HCT116 (cell line): ENCODE results near the gene TIPARP. TPM values are rescaled to one million over a fixed set of nuclear protein-coding genes. Genes with fewer than 3 reads are reported as not detected.
"Not testable (repeated sequence)": the region's sequence is repeated elsewhere in the genome, so short reads cannot be mapped to it uniquely, and the experiment has no call there.

Experiments
- ATAC-seq: fragments of 200-7000 bp; cut with Tn5 transposase; 2 replicates; pipeline ENCODE4 v1.9.1; 2020; ENCODE audit warnings: mild to moderate bottlenecking, moderate library complexity
- BruUV-seq: library from RNA; stranded (reverse); fragments of 400-500 nt; replicated peaks from 2 replicates; lab custom pipeline; 2021; lab: Mats Ljungman, UMichigan
- CTCF ChIA-PET: fragments of 300-600 bp; sonication (Branson Sonifier 250); formaldehyde crosslinking; loops from one replicate; lab custom pipeline; 2021; ENCODE audit warnings: antibody characterized with exemption; lab: Charles Lee
- POLR2A ChIA-PET: fragments of 300-600, 350-600 bp; sonication (Branson Sonifier 250); formaldehyde crosslinking; loops from one replicate; lab custom pipeline; 2021; ENCODE audit warnings: antibody characterized with exemption; lab: Charles Lee
- RAD21 ChIA-PET, 2 experiments: fragments of 300-600 bp; sonication (Branson Sonifier 250); formaldehyde crosslinking; loops; one replicate each; lab custom pipeline; 2023; ENCODE audit warnings: low total read pairs in 2 of 2; ENCODE audit not compliant: uncharacterized antibody in 2 of 2, unreplicated experiment in 2 of 2, low non-redundant PET in 1 of 2; lab: Charles Lee
- DNase-seq: peaks from one replicate; pipeline ENCODE4 v3.0.0-alpha.2; 2010; ENCODE audit warnings: low read depth, low spot score
- H2AFZ ChIP-seq: fragments of 200-600 bp; shearing (Covaris generic), sonication (generic); 2 replicates; pipeline ENCODE4 v1.6.1; 2017; ENCODE audit warnings: low read depth, mixed run types, mixed read lengths, antibody characterized with exemption, low read length; ENCODE audit not compliant: poor library complexity, severe bottlenecking
- H3K27ac ChIP-seq: 2 replicates; pipeline ENCODE4 v1.5.1; 2012; ENCODE audit warnings: low read depth, low read length
- H3K27me3 ChIP-seq: fragments of 200-600 bp; sonication (generic); 2 replicates; pipeline ENCODE4 v1.6.1; 2016; ENCODE audit warnings: mixed run types, low read length, mixed read lengths; ENCODE audit not compliant: insufficient read depth
- H3K36me3 ChIP-seq, 2 experiments: fragments of 200-500 bp in 1 of 2; fragments of 200-600 bp in 1 of 2; sonication (Bioruptor generic) in 1 of 2; sonication (generic) in 1 of 2; 2 replicates each; pipeline versions ENCODE4 v1.5.1 to v1.6.1; 2014 to 2016; ENCODE audit warnings: low read length in 2 of 2, inconsistent platforms in 1 of 2, mixed read lengths in 1 of 2, mixed run types in 1 of 2; ENCODE audit not compliant: insufficient read depth in 2 of 2, control insufficient read depth in 1 of 2
- H3K4me1 ChIP-seq, 2 experiments: fragments of 200-600 bp in 1 of 2; sonication (generic) in 1 of 2; 2 replicates each; pipeline versions ENCODE4 v1.5.1 to v1.6.1; 2012 to 2017; ENCODE audit warnings: low read length in 2 of 2, inconsistent platforms in 1 of 2, mild to moderate bottlenecking in 1 of 2, mixed read lengths in 1 of 2, mixed run types in 1 of 2, moderate library complexity in 1 of 2; ENCODE audit not compliant: insufficient read depth in 2 of 2, control insufficient read depth in 1 of 2
- H3K4me2 ChIP-seq: fragments of 200-600 bp; sonication (generic); 2 replicates; pipeline ENCODE4 v1.6.1; 2017; ENCODE audit warnings: mixed run types, low read length, mixed read lengths
- H3K4me3 ChIP-seq, 2 experiments: fragments of 200-600 bp in 1 of 2; sonication (generic) in 1 of 2; replicated peaks in 1 of 2; 2 replicates each; pipeline ENCODE4 v1.5.1; 2011 to 2016; ENCODE audit warnings: low read length in 2 of 2, control low read depth in 1 of 2, low read depth in 1 of 2, mild to moderate bottlenecking in 1 of 2, mixed read lengths in 1 of 2, mixed run types in 1 of 2
- H3K79me2 ChIP-seq: fragments of 200-600 bp; sonication (generic); 2 replicates; pipeline ENCODE4 v1.6.1; 2017; ENCODE audit warnings: mild to moderate bottlenecking, mixed run types, low read length, moderate library complexity, mixed read lengths; ENCODE audit not compliant: insufficient read depth
- H3K9ac ChIP-seq: fragments of 200-600 bp; sonication (generic); 2 replicates; pipeline ENCODE4 v1.6.1; 2016; ENCODE audit warnings: low read length, mixed read lengths
- H3K9me2 ChIP-seq: fragments of 200-600 bp; sonication (generic), shearing (Covaris generic); 2 replicates; pipeline ENCODE4 v1.6.1; 2017; ENCODE audit warnings: mixed run types, mild to moderate bottlenecking, moderate library complexity; ENCODE audit not compliant: insufficient read depth
- H3K9me3 ChIP-seq, 2 experiments: fragments of 200-500 bp in 1 of 2; fragments of 200-600 bp in 1 of 2; sonication (Bioruptor generic) in 1 of 2; sonication (generic) in 1 of 2; 2 replicates each; pipeline ENCODE4 v1.6.1; 2014 to 2017; ENCODE audit warnings: low read length in 2 of 2, mixed read lengths in 2 of 2, inconsistent platforms in 1 of 2, low read depth in 1 of 2, mild to moderate bottlenecking in 1 of 2, mixed run types in 1 of 2, moderate library complexity in 1 of 2; ENCODE audit not compliant: control insufficient read depth in 1 of 2, insufficient read depth in 1 of 2
- H4K20me1 ChIP-seq: fragments of 200-600 bp; sonication (generic), shearing (Covaris generic); 2 replicates; pipeline ENCODE4 v1.6.1; 2017; ENCODE audit warnings: mixed run types, mild to moderate bottlenecking, moderate library complexity; ENCODE audit not compliant: insufficient read depth
- CEBPB ChIP-seq: IDR thresholded peaks from 2 replicates; pipeline ENCODE4 v1.6.1; 2012; ENCODE audit warnings: low read depth
- CTCF ChIP-seq, 3 experiments: fragments of 200-600 bp in 1 of 3; sonication (generic) in 1 of 3; IDR thresholded peaks in 2 of 3; conservative IDR thresholded peaks in 1 of 3; 2 replicates each; pipeline ENCODE4 v1.5.1; 2012 to 2017; ENCODE audit warnings: low read depth in 2 of 3, low read length in 2 of 3, antibody characterized with exemption in 1 of 3, borderline replicate concordance in 1 of 3, control low read depth in 1 of 3, mild to moderate bottlenecking in 1 of 3, mixed read lengths in 1 of 3, mixed run types in 1 of 3, moderate library complexity in 1 of 3; ENCODE audit not compliant: insufficient read depth in 1 of 3
- ELF1 ChIP-seq: IDR thresholded peaks from 2 replicates; pipeline ENCODE4 v1.6.1; 2012; ENCODE audit warnings: low read depth, borderline replicate concordance
- EZH2 ChIP-seq: fragments of 200-600 bp; sonication (generic); IDR thresholded peaks from 2 replicates; pipeline ENCODE4 v1.6.1; 2017; ENCODE audit warnings: antibody characterized with exemption, mixed run types
- JUND ChIP-seq: IDR thresholded peaks from 2 replicates; pipeline ENCODE4 v1.6.1; 2012
- POLR2AphosphoS5 ChIP-seq: IDR thresholded peaks from 2 replicates; pipeline ENCODE4 v1.6.1; 2011; ENCODE audit warnings: mild to moderate bottlenecking, low read depth, low read length, moderate library complexity
- RAD21 ChIP-seq: IDR thresholded peaks from 2 replicates; pipeline ENCODE4 v1.6.1; 2012; ENCODE audit warnings: low read depth, mild to moderate bottlenecking
- SP1 ChIP-seq: IDR thresholded peaks from 2 replicates; pipeline ENCODE4 v1.6.1; 2012; ENCODE audit warnings: low read depth
- SRF ChIP-seq: IDR thresholded peaks from 2 replicates; pipeline ENCODE4 v1.6.1; 2012; ENCODE audit warnings: low read depth
- YY1 ChIP-seq: IDR thresholded peaks from 2 replicates; pipeline ENCODE4 v1.6.1; 2011; ENCODE audit warnings: low read length, low read depth, moderate library complexity, mild to moderate bottlenecking; ENCODE audit not compliant: insufficient replicate concordance; ENCODE audit errors: extremely low read depth
- ZNF274 ChIP-seq: fragments of 200-500 bp; sonication (Bioruptor generic); IDR thresholded peaks from 2 replicates; pipeline ENCODE4 v1.6.1; 2014; ENCODE audit warnings: mild to moderate bottlenecking, low read depth, low read length, inconsistent platforms
- intact Hi-C: fragments of 100-400 bp; cut with micrococcal nuclease; formaldehyde crosslinking; loops from 2 replicates; pipeline ENCODE4 v1.10.0; 2022
- total RNA-seq: library from RNA; stranded (reverse); gene quantifications from one replicate; pipeline ENCODE4 v1.2.1, GENCODE V29; 2021; ENCODE audit not compliant: unreplicated experiment

Gene TIPARP
- total RNA-seq, 1 experiment from 2014 or later = 51.3 TPM

DNA sequence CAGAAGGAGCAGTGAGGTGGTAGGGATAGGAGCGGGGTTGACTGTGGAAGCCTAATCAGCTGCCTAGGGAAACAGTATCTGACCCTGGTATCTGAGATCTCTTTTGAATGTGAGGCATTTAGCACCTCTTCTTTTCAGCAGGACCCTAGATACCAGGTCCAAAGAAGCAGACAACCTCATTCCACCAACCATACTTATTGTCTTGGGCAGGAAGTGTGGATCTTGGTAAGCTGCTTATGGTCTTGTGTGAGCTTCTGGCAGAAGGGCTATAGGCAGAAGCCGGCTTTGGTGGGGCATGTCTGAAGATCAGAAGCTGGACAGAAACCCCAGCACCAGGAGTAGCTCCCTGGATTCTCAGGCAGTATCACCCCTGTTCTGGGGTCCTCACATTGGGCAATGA lies 65.6 kb downstream of the TIPARP start:
- H3K9me2 ChIP-seq = no peaks in the 10 kb centered on the region
- H4K20me1 ChIP-seq = no peaks in the 10 kb centered on the region
- H3K4me3 ChIP-seq = no peak overlapping the region
- RAD21 ChIA-PET = no interaction called here
- no TSS peak for BruUV-seq
- intact Hi-C loops = no loop called here
- ATAC-seq (no peak), DNase-seq (no peak)
- H3K4me2 ChIP-seq = no peak overlapping the region
- H2AFZ ChIP-seq = no peak overlapping the region
- H3K9ac ChIP-seq = no peak overlapping the region
- no peaks in the 10 kb centered on the region for H3K79me2 ChIP-seq
- no peaks in the 10 kb centered on the region for H3K36me3 ChIP-seq
- no peak overlapping the region for H3K27ac ChIP-seq
- TF ChIP-seq RAD21 = no peak
- no peak for TF ChIP-seq SRF
- no peak for TF ChIP-seq JUND
- no peak for TF ChIP-seq YY1
- no peak for TF ChIP-seq CEBPB
- TF ChIP-seq ELF1 = no peak
- no peak for TF ChIP-seq EZH2
- TF ChIP-seq POLR2AphosphoS5 = no peak
- TF ChIP-seq SP1 = no peak
- no peak for TF ChIP-seq CTCF (IDR thresholded peaks at IDR 0.05 in 2 of 3, conservative IDR thresholded peaks at IDR 0.05 in 1 of 3; ENCODE audit: borderline replicate concordance in 1 of 3, insufficient read depth in 1 of 3, low read depth in 2 of 3, low read length in 2 of 3)
- no peak for TF ChIP-seq ZNF274
- CTCF ChIA-PET = no interaction called here
- no peaks in the 10 kb centered on the region for H3K4me1 ChIP-seq
- no peaks in the 10 kb centered on the region for H3K27me3 ChIP-seq
- H3K9me3 ChIP-seq = no peaks in the 10 kb centered on the region
- POLR2A ChIA-PET = no interaction called here

DNA sequence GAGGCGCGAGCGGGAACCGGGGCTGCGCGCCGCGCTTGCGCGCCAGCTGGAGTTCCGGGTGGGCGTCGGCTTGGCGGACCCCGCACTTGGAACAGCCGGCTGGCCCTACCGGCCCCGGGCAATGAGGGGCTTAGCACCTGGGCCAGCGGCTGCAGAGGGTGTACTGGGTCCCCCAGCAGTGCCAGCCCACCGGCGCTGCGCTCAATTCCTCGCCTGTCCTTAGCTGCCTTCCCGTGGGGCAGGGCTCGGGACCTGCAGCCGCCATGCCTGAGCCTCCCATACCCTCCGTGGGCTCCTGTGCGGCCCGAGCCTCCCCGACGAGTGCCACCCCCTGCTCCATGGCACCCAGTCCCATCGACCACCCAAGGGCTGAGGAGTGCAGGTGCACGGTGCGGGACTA lies 66.2 kb downstream of the TIPARP start:
- POLR2A ChIA-PET, H3K4me2 ChIP-seq, H3K9me2 ChIP-seq, H3K27ac ChIP-seq, intact Hi-C loops, BruUV-seq, H3K36me3 ChIP-seq, H3K9ac ChIP-seq, H4K20me1 ChIP-seq, RAD21 ChIA-PET, CTCF ChIA-PET, H3K9me3 ChIP-seq, H3K79me2 ChIP-seq, H3K4me1 ChIP-seq, ATAC-seq, DNase-seq, H3K4me3 ChIP-seq, H3K27me3 ChIP-seq, H2AFZ ChIP-seq: not testable (repeated sequence)
